Mononuclear cell (primary cell): ENCODE results near the gene METTL15. TPM values are rescaled to one million over a fixed set of nuclear protein-coding genes. Genes with fewer than 3 reads are reported as not detected.

Source experiments
- H3K27me3 ChIP-seq: 2 replicates; pipeline ENCODE4 v1.6.0; 2011; ENCODE audit warnings: low read length, control low read depth; ENCODE audit not compliant: insufficient read depth
- H3K4me1 ChIP-seq: 2 replicates; pipeline ENCODE4 v1.5.1; 2011; ENCODE audit warnings: mild to moderate bottlenecking, low read length, control low read depth; ENCODE audit not compliant: insufficient read depth
- H3K4me3 ChIP-seq: 2 replicates; pipeline ENCODE4 v1.5.1; 2011; ENCODE audit warnings: mild to moderate bottlenecking, low read length, moderate library complexity
- H3K9me3 ChIP-seq: 2 replicates; pipeline ENCODE4 v1.5.1; 2011; ENCODE audit warnings: low read depth, mild to moderate bottlenecking, control low read depth, low read length
- total RNA-seq: library from RNA; depleted of rRNA; stranded (reverse); fragments of >200 nt; gene quantifications from one replicate; pipeline ENCODE4 v1.2.3, GENCODE V29; 2012

METTL15 gene
- total RNA-seq, 1 donor = 5.2 TPM

GRCh38 chr11:28223577-28223976 is 115.4 kb downstream of the METTL15 start:
- Histone ChIP-seq H3K4me3 (no peak overlapping the region), H3K27me3 (no peaks in the 10 kb centered on the region), H3K9me3 (no peaks in the 10 kb centered on the region), H3K4me1 (no peaks in the 10 kb centered on the region)

- H3K27me3 ChIP-seq = no peaks in the 10 kb centered on the region
- no peaks in the 10 kb centered on the region for H3K9me3 ChIP-seq
- no peaks in the 10 kb centered on the region for H3K4me1 ChIP-seq
- no peak overlapping the region for H3K4me3 ChIP-seq
These were observed 115.8 kb downstream of the METTL15 start for GRCh38 chr11:28223994-28224393.

GRCh38 chr11:28227460-28227859 is 119.3 kb downstream of the METTL15 start:
- no peak overlapping the region for H3K4me3 ChIP-seq
- no peaks in the 10 kb centered on the region for H3K27me3 ChIP-seq
- no peaks in the 10 kb centered on the region for H3K4me1 ChIP-seq
- H3K9me3 ChIP-seq = no peaks in the 10 kb centered on the region

GRCh38 chr11:28228196-28228895 is 120.2 kb downstream of the METTL15 start:
- Histone ChIP-seq H3K9me3 (no peaks in the 10 kb centered on the region), H3K27me3 (no peaks in the 10 kb centered on the region), H3K4me1 (no peaks in the 10 kb centered on the region), H3K4me3 (no peak overlapping the region)

GRCh38 chr11:28231475-28231874 is 123.3 kb downstream of the METTL15 start:
- Histone ChIP-seq H3K4me3 (no peak overlapping the region), H3K27me3 (no peaks in the 10 kb centered on the region), H3K4me1 (no peaks in the 10 kb centered on the region)

GRCh38 chr11:28232649-28233048 is 124.5 kb downstream of the METTL15 start:
- no peaks in the 10 kb centered on the region for H3K27me3 ChIP-seq
- no peak overlapping the region for H3K4me3 ChIP-seq
- H3K9me3 ChIP-seq = no peaks in the 10 kb centered on the region
- H3K4me1 ChIP-seq = no peaks in the 10 kb centered on the region

More at GRCh38 chr11:28231475-28231874, 123.3 kb downstream of the METTL15 start:
- H3K9me3 ChIP-seq = no peaks in the 10 kb centered on the region

- Histone ChIP-seq H3K4me1 (no peaks in the 10 kb centered on the region), H3K9me3 (no peaks in the 10 kb centered on the region), H3K27me3 (no peaks in the 10 kb centered on the region), H3K4me3 (no peak overlapping the region)
These were observed 133.6 kb downstream of the METTL15 start for GRCh38 chr11:28241760-28242159.

- no peaks in the 10 kb centered on the region for H3K9me3 ChIP-seq
- H3K27me3 ChIP-seq = no peaks in the 10 kb centered on the region
- no peak overlapping the region for H3K4me3 ChIP-seq
- no peaks in the 10 kb centered on the region for H3K4me1 ChIP-seq
These were observed 134.4 kb downstream of the METTL15 start for GRCh38 chr11:28242596-28242995.

- Histone ChIP-seq H3K4me3 (no peak overlapping the region), H3K27me3 (no peaks in the 10 kb centered on the region), H3K9me3 (no peaks in the 10 kb centered on the region), H3K4me1 (no peaks in the 10 kb centered on the region)
These were observed 134.9 kb downstream of the METTL15 start for GRCh38 chr11:28243061-28243460.

- H3K27me3 ChIP-seq = no peaks in the 10 kb centered on the region
These were observed 135.4 kb downstream of the METTL15 start for GRCh38 chr11:28243581-28243980.

GRCh38 chr11:28245131-28245530 is 136.9 kb downstream of the METTL15 start:
- H3K4me3 ChIP-seq = no peak overlapping the region
- H3K4me1 ChIP-seq = no peaks in the 10 kb centered on the region
- H3K9me3 ChIP-seq = no peaks in the 10 kb centered on the region
- no peaks in the 10 kb centered on the region for H3K27me3 ChIP-seq

More at GRCh38 chr11:28243581-28243980, 135.4 kb downstream of the METTL15 start:
- Histone ChIP-seq H3K4me1 (no peaks in the 10 kb centered on the region), H3K4me3 (no peak overlapping the region), H3K9me3 (no peaks in the 10 kb centered on the region)

- H3K4me1 ChIP-seq = no peaks in the 10 kb centered on the region
- no peaks in the 10 kb centered on the region for H3K27me3 ChIP-seq
- H3K4me3 ChIP-seq = no peak overlapping the region
- no peaks in the 10 kb centered on the region for H3K9me3 ChIP-seq
These were observed 142.0 kb downstream of the METTL15 start for GRCh38 chr11:28250192-28250591.

GRCh38 chr11:28251257-28251656 is 143.1 kb downstream of the METTL15 start:
- H3K9me3 ChIP-seq = no peaks in the 10 kb centered on the region
- no peak overlapping the region for H3K4me3 ChIP-seq

GRCh38 chr11:28257761-28258160 is 149.6 kb downstream of the METTL15 start:
- H3K9me3 ChIP-seq = no peaks in the 10 kb centered on the region
- H3K27me3 ChIP-seq = no peaks in the 10 kb centered on the region
- H3K4me3 ChIP-seq = no peak overlapping the region
- no peaks in the 10 kb centered on the region for H3K4me1 ChIP-seq

More at GRCh38 chr11:28251257-28251656, 143.1 kb downstream of the METTL15 start:
- Histone ChIP-seq H3K27me3 (no peaks in the 10 kb centered on the region), H3K4me1 (no peaks in the 10 kb centered on the region)

- no peaks in the 10 kb centered on the region for H3K4me1 ChIP-seq
- H3K27me3 ChIP-seq = no peaks in the 10 kb centered on the region
These were observed 151.1 kb downstream of the METTL15 start for GRCh38 chr11:28259177-28259843.

GRCh38 chr11:28268925-28269324 is 160.7 kb downstream of the METTL15 start:
- Histone ChIP-seq H3K4me3 (no peak overlapping the region), H3K27me3 (no peaks in the 10 kb centered on the region), H3K9me3 (no peaks in the 10 kb centered on the region), H3K4me1 (no peaks in the 10 kb centered on the region)

More at GRCh38 chr11:28259177-28259843, 151.1 kb downstream of the METTL15 start:
- no peaks in the 10 kb centered on the region for H3K9me3 ChIP-seq
- H3K4me3 ChIP-seq = no peak overlapping the region
